ENCODE measurements around the gene CFAP90.
A peak's percentile ranks its signal among the peaks of the same experiment; 100 is the strongest.

CFAP90 gene

DNA sequence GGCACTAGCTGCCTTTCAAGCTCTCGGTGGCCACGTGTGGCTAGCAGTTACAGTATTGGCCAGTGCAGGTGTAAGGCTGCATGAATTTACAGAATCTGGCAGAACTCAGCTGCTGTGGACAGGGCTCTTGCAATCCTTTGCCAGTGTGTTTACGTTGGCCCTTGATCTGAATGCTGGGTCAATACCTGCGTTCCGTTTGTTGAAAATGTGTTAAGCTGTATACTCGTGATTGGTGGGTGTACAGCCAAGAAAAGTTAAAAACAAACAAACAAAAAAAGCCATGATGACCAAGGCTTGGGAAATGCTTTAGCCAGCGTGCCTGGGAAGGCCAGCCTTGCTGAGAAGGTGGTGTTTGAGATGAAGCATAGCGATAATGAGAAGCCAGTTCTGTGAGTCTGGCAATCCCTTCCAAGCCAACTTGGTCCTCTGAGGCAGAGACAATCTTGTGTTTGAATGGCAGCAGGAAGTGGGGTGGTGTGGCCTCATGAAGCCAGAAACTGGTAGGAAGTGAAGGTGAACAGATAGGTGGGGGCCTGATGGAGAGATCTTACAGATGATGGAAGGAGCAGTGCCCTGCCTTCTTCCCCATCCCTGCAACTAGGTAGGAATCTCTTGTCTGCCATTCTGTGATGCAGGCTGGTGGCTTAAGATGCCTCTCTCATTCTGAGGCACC is 820 bp upstream of the CFAP90 start:
- H3K27ac Mint-ChIP-seq: no peak overlapping the region
- H3K9me3 Mint-ChIP-seq (ENCODE audit: low read depth): no peaks in the 10 kb centered on the region
- H3K36me3 Mint-ChIP-seq: no peaks in the 10 kb centered on the region
- H3K4me3 Mint-ChIP-seq: peak overlapping the region; percentile 88
- peaks cover 21% of the 10 kb centered on the region for H3K4me1 Mint-ChIP-seq (ENCODE audit: low read depth)
- peaks cover 14% of the 10 kb centered on the region for H3K27me3 Mint-ChIP-seq

DNA sequence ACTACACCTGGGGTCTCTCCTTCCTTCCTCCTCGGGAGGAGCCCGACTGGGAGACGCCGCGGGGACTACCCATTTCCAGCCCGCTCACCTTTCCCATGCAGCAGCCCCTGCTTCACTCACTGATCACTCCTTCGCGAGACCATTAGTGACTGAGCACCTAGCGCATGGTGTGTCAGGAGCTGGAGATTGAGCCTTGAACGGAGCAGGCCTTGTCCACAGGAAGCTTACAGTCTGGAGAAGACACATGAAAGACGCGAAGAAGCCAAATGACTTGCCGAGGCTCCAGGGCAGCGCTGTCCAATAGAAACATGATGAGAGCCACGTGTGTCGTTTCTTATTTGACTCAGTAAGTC is 283 bp upstream of the CFAP90 start:
- no peaks in the 10 kb centered on the region for H3K36me3 Mint-ChIP-seq
- H3K4me1 Mint-ChIP-seq (ENCODE audit: low read depth): peaks cover 21% of the 10 kb centered on the region
- no peaks in the 10 kb centered on the region for H3K9me3 Mint-ChIP-seq (ENCODE audit: low read depth)
- H3K4me3 Mint-ChIP-seq: peak overlapping the region; percentile 88
- no peak overlapping the region for H3K27ac Mint-ChIP-seq
- peaks cover 15% of the 10 kb centered on the region for H3K27me3 Mint-ChIP-seq

DNA sequence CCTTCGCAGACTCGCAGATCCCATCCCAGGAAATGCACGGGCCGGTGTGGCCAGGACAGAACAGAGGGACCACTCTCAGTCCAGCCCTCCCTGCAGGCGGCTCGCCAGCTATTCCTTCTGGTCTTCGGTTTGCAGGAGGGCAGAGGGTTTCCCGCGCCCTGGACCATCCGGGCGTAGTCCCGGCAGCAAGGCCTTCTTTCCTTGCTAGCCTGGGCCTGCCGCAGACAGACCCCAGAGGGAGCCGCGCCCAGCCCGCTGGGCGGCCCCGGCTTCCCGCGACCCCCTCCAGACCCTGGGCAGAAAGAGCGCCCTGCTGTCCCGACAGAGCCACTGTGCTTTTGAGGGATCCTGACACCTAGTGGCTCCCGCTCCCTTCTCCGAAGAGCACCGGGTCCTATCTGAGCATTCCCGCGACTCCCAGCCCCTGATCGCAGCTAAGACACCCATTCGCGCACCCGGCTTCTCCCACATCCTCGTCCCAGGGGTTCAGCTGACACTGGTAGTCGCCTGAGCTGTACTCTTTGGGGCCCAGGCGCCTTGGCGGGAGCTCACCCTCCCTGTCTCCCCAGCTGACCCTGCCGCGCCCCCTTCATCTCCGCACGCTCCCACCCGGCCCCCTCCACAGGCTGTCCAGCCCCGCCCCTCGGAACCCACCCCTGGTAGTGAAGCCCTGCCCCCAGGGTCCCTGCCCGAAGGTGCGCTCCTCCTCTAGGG is 1.1 kb downstream of the CFAP90 start:
- H3K27me3 Mint-ChIP-seq: peaks cover 16% of the 10 kb centered on the region
- no peaks in the 10 kb centered on the region for H3K9me3 Mint-ChIP-seq (ENCODE audit: low read depth)
- no peak overlapping the region for H3K27ac Mint-ChIP-seq
- peak overlapping the region; percentile 80 for H3K4me3 Mint-ChIP-seq
- H3K36me3 Mint-ChIP-seq: no peaks in the 10 kb centered on the region
- peaks cover 21% of the 10 kb centered on the region for H3K4me1 Mint-ChIP-seq (ENCODE audit: low read depth)

DNA sequence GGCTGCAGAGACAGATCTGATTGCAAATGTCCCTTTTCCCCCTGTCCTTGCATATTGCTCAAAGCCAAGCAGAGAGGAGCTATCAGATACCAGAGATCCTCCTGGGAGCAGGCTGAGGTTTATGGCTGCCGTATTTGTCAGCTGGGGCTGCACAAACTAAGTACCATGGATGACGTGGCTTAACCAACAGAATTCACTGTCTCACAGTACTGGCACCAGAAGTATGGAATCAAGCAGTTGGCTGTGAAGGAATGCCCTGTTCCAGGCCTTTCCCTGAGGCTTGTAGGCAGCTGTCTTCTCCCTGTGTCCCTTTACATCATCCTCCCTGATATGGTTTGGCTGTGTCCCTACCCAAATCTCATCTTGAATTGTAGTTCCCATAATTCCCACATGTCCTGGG is 2.6 kb downstream of the CFAP90 start:
- Mint-ChIP-seq H3K9me3 (ENCODE audit: low read depth) (no peaks in the 10 kb centered on the region), H3K27me3 (peaks cover 18% of the 10 kb centered on the region)

DNA sequence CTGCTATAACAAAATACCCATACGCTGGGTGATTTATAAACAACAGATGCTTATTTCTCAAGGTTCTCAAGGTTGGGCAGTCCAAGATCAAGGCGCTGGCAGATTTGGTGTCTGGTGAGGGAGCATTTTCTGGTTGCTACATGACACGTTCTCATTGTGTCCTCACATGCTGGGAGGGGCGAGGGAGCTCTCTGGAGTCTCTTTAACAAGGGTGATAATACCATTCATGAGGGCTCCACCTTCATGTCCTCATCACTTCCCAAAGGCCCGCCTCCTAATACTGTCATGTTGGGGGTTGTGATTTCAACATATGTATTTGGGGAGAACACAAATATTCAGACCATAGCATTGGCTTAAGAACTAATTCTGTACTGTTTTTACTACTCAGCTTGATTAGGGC is 4.6 kb downstream of the CFAP90 start:
- Mint-ChIP-seq H3K27ac (no peak overlapping the region), H3K27me3 (peaks cover 22% of the 10 kb centered on the region), H3K9me3 (ENCODE audit: low read depth) (no peaks in the 10 kb centered on the region), H3K4me1 (ENCODE audit: low read depth) (peaks cover 8% of the 10 kb centered on the region), H3K4me3 (no peak overlapping the region), H3K36me3 (no peaks in the 10 kb centered on the region)

More for the DNA sequence above, 2.6 kb downstream of the CFAP90 start:
- H3K4me3 Mint-ChIP-seq: no peak overlapping the region
- H3K27ac Mint-ChIP-seq: no peak overlapping the region
- H3K4me1 Mint-ChIP-seq (ENCODE audit: low read depth): peaks cover 21% of the 10 kb centered on the region
- H3K36me3 Mint-ChIP-seq: no peaks in the 10 kb centered on the region

DNA sequence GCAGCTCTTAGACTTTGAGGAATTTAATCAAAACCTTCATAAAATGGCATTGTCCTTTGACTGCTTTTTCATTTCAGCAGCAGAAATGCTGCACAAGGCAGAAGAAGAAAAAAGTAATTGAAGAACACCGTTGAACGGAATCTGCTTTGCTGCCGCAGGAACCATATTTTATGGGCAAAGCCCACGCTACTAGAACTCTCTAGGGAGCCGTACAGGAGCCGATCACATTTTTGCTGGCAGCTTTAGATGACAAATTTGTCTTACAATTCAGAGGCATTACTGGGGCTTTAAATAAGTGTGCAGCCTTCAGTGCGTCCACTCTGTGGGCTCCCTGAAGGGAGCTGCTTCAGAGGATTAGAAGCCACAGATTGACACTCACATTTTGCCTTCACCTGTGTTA is 5.4 kb downstream of the CFAP90 start:
- no peak overlapping the region for H3K27ac Mint-ChIP-seq
- H3K4me1 Mint-ChIP-seq (ENCODE audit: low read depth): peaks cover 5% of the 10 kb centered on the region
- no peaks in the 10 kb centered on the region for H3K9me3 Mint-ChIP-seq (ENCODE audit: low read depth)
- no peak overlapping the region for H3K4me3 Mint-ChIP-seq
- no peaks in the 10 kb centered on the region for H3K36me3 Mint-ChIP-seq
- H3K27me3 Mint-ChIP-seq: peaks cover 24% of the 10 kb centered on the region

DNA sequence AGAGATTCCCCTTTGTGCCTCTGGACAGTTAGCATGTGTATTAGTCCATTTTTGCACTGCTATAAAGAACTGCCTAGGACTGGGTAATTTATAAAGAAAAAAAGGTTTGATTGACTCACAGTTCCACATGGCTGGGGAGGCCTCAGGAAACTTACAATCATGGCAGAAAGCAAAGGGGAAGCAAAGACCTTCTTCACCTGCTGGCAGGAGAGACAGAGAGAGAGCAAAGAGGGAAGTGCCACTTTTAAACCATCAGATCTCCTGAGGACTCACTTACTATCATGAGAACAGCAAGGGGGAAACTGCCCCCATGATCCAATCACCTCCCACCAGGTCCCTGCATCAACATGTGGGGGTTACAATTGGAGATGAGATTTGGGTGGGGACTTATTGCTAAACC is 6.0 kb downstream of the CFAP90 start:
- peaks cover 27% of the 10 kb centered on the region for H3K27me3 Mint-ChIP-seq
- no peaks in the 10 kb centered on the region for H3K9me3 Mint-ChIP-seq (ENCODE audit: low read depth)
- H3K36me3 Mint-ChIP-seq: no peaks in the 10 kb centered on the region
- no peak overlapping the region for H3K4me3 Mint-ChIP-seq
- H3K27ac Mint-ChIP-seq: no peak overlapping the region
- peaks cover 3% of the 10 kb centered on the region for H3K4me1 Mint-ChIP-seq (ENCODE audit: low read depth)

DNA sequence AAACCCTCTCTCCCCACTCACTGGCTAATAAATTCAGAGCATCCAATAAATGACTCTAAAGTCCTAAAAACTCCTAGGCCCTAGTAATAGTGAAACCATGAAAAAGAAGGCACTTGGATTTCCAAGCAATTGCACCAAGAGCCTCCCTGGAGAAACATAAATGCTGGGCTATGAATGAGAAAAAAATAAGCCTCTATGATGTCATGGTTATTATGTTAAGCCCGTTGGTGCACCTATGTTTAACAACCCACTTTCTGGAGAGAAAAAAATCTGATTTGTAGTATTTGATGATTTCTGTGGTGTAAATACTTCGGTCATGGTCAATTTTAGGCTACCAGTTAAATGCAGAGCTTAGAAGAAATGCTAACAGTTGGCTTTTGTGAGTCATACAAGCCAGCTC is 8.4 kb downstream of the CFAP90 start:
- H3K9me3 Mint-ChIP-seq (ENCODE audit: low read depth): no peaks in the 10 kb centered on the region
- no peak overlapping the region for H3K27ac Mint-ChIP-seq
- H3K4me1 Mint-ChIP-seq (ENCODE audit: low read depth): no peaks in the 10 kb centered on the region
- no peaks in the 10 kb centered on the region for H3K36me3 Mint-ChIP-seq
- H3K27me3 Mint-ChIP-seq: peaks cover 20% of the 10 kb centered on the region
- H3K4me3 Mint-ChIP-seq: no peak overlapping the region

DNA sequence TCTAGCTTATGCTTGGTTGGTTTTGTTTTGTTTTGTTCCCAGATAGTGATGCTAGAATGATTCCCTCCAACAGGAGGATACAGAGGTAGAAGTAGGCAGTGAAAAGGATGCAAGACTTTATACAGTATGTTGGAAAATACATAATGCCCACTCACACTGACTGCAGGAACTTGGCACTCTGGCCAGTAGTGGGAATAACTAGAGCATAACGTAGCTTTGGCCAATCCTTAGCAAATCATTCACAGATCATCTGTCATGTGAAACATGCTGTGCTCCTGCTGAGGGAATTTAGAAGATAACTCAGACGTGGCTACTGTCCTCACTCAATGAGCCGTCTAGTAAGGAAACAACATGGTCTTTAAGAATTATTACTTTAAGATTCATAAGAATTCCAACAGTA is 13.5 kb downstream of the CFAP90 start:
- no peaks in the 10 kb centered on the region for H3K4me1 Mint-ChIP-seq (ENCODE audit: low read depth)
- H3K9me3 Mint-ChIP-seq (ENCODE audit: low read depth): no peaks in the 10 kb centered on the region
- peaks cover 16% of the 10 kb centered on the region for H3K27me3 Mint-ChIP-seq
- no peak overlapping the region for H3K4me3 Mint-ChIP-seq
- H3K27ac Mint-ChIP-seq: no peak overlapping the region
- H3K36me3 Mint-ChIP-seq: no peaks in the 10 kb centered on the region

DNA sequence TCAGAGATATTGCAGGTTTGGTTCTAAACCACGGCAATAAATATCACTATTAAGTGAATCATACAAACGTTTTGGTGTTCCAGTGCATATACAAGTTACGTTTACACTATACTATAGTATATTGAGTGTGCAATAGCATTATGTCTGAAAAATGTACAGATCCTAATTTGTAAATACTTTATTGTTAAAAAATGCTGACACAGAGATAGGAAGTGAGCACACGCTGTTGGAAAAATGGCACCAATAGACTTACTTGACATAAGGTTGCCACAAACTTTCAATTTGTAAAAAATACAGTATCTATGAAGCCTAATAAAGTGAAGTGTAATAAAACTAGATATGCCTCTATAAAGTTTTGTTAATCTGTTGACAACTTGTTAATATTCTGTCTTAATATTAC is 16.0 kb downstream of the CFAP90 start:
- H3K4me1 Mint-ChIP-seq (ENCODE audit: low read depth): no peaks in the 10 kb centered on the region
- H3K4me3 Mint-ChIP-seq: no peak overlapping the region
- H3K9me3 Mint-ChIP-seq (ENCODE audit: low read depth): no peaks in the 10 kb centered on the region
- H3K27ac Mint-ChIP-seq: no peak overlapping the region
- H3K27me3 Mint-ChIP-seq: peaks cover 5% of the 10 kb centered on the region
- H3K36me3 Mint-ChIP-seq: no peaks in the 10 kb centered on the region

DNA sequence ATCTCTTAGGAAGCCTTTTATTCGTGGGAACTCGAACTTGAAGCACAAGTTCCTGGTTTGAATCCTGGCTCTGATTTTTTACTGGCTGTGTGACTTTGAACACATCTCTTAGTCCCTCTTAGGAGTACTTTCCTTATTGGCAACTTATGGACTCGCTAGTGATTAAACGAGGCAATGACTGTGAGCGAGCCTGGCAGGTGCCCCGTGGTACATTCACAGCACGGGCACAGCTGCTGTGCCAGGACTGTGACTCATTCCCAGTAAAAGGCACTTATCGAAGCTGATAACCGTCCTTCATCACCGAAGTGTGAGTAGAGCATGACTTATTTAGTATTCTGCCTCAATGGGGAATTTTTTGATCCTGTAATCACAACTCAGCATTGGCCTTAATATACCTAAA is 22.7 kb downstream of the CFAP90 start:
- Mint-ChIP-seq H3K4me3 (no peak overlapping the region), H3K4me1 (ENCODE audit: low read depth) (no peaks in the 10 kb centered on the region), H3K27ac (no peak overlapping the region), H3K36me3 (no peaks in the 10 kb centered on the region), H3K9me3 (ENCODE audit: low read depth) (no peaks in the 10 kb centered on the region), H3K27me3 (peaks cover 5% of the 10 kb centered on the region)

DNA sequence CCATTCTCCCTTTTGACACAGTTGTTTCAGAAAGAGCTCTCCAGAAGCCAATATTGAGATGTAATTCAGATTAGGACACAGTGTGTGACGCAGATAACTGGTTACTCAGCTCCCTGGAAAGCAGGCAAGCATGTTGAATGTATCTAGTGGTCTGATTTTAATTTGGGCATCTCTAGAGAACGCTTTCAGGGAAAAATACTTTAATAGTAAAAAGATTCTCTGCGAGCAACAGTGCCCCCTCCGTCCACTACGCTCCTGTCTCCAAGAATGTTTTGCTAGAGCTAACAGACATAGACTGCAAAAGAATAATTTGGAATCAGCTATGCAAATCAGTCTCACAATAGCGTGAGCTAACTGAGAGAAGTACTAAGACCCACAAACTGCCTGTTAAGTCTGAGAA is 23.3 kb downstream of the CFAP90 start:
- no peaks in the 10 kb centered on the region for H3K4me1 Mint-ChIP-seq (ENCODE audit: low read depth)
- no peak overlapping the region for H3K27ac Mint-ChIP-seq
- peaks cover 5% of the 10 kb centered on the region for H3K27me3 Mint-ChIP-seq
- no peak overlapping the region for H3K4me3 Mint-ChIP-seq
- no peaks in the 10 kb centered on the region for H3K36me3 Mint-ChIP-seq
- H3K9me3 Mint-ChIP-seq (ENCODE audit: low read depth): no peaks in the 10 kb centered on the region

DNA sequence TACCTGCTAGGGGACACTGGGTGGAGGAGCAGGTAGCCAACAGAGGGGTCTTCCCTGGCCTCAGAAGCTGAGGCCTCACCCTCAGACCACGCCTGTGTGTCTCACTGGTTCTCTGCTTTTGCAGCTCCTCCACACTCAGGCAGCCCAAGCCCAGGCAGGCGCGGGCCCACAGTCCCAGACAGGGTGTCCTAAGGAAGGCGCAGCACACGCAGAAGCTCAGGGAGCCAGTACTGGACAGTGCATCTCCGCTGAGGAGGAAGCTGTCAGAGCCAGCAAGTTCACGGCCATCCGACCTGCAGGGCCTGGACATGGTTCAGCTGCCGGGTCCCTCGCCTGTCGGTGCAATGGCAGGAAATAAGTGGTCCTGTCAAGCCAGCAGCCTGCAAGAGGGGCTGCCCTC is 25.3 kb downstream of the CFAP90 start:
- no peaks in the 10 kb centered on the region for H3K9me3 Mint-ChIP-seq (ENCODE audit: low read depth)

DNA sequence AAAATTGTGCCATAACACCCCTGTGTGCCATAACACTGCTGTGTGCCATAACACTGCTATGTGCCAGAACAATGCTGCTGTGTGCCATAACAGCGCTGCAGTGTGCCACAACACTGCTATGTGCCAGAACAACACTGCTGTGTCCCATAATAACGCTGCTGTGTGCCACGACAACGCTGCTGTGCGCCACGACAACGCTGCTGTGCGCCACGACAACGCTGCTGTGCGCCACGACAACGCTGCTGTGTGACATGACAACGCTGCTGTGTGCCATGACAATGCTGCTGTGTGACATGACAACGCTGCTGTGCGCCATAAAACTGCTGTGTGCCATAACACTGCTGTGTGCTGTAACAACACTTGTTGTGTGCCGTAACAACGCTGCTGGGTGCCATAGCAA is 25.9 kb downstream of the CFAP90 start:
- Mint-ChIP-seq H3K4me3 (no peak overlapping the region), H3K27ac (no peak overlapping the region), H3K36me3 (no peaks in the 10 kb centered on the region), H3K27me3 (peaks cover 13% of the 10 kb centered on the region), H3K9me3 (ENCODE audit: low read depth) (no peaks in the 10 kb centered on the region), H3K4me1 (ENCODE audit: low read depth) (no peaks in the 10 kb centered on the region)

More for the DNA sequence above, 25.3 kb downstream of the CFAP90 start:
- Mint-ChIP-seq H3K27ac (no peak overlapping the region), H3K27me3 (peaks cover 13% of the 10 kb centered on the region), H3K4me1 (ENCODE audit: low read depth) (no peaks in the 10 kb centered on the region), H3K36me3 (no peaks in the 10 kb centered on the region), H3K4me3 (no peak overlapping the region)

DNA sequence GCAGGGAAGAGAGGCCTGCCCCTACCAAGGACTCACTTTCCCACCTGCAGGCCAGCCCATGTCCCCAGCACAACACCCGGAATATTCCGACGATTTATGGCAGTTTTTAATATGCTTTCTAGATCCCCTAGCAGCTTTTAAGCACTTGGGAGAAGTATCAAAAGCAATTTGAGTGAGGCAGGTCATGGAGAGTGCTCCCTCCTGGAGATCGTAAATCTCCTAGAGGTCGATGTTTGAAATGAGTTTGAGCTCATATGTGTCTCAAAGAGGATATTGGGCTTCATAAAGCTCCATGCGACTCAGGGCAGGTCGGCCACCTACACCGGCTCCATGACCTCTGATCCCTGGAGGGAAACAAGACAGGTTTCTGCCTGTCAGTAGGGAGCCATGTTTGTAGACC is 27.3 kb downstream of the CFAP90 start:
- H3K36me3 Mint-ChIP-seq: no peaks in the 10 kb centered on the region
- H3K4me1 Mint-ChIP-seq (ENCODE audit: low read depth): no peaks in the 10 kb centered on the region
- no peaks in the 10 kb centered on the region for H3K9me3 Mint-ChIP-seq (ENCODE audit: low read depth)
- H3K4me3 Mint-ChIP-seq: no peak overlapping the region
- H3K27me3 Mint-ChIP-seq: peaks cover 18% of the 10 kb centered on the region
- H3K27ac Mint-ChIP-seq: no peak overlapping the region

DNA sequence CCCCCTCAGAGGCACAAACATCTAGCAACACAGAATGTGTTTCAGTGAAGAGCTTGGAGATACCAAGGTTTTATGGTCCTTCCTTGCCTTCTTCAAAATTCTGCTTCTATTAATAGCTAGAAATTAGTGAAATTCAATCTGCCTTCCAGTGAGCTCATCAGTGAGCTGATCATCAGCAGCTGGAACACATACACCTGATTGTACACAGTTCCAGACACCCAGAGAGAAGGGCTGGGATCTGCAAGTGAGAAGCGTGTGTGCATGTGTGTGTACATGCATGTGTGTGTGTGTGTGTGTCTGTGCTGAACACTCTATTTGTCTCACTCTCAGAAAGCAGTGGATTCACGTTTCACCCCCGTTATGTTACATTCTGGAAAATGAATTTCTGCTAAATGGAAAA is 28.5 kb downstream of the CFAP90 start:
- peaks cover 17% of the 10 kb centered on the region for H3K27me3 Mint-ChIP-seq
- no peak overlapping the region for H3K4me3 Mint-ChIP-seq
- no peaks in the 10 kb centered on the region for H3K9me3 Mint-ChIP-seq (ENCODE audit: low read depth)
- H3K27ac Mint-ChIP-seq: no peak overlapping the region
- no peaks in the 10 kb centered on the region for H3K4me1 Mint-ChIP-seq (ENCODE audit: low read depth)
- H3K36me3 Mint-ChIP-seq: no peaks in the 10 kb centered on the region
